ENCODE measurements around the gene DOCK3.

The DOCK3 gene

GRCh38 chr3:51340013-51340829 lies 665.5 kb downstream of the DOCK3 start:
- TF ChIP-seq ZNF8 (CRISPR knock-in tag; IDR thresholded peaks at IDR 0.05) (no peak), ZNF565 (CRISPR knock-in tag; conservative IDR thresholded peaks at IDR 0.05; ENCODE audit: low read depth) (no peak), ZFP30 (CRISPR knock-in tag; IDR thresholded peaks at IDR 0.05) (no peak), ZNF70 (CRISPR knock-in tag; IDR thresholded peaks at IDR 0.05) (no peak), BACH2 (CRISPR knock-in tag; IDR thresholded peaks at IDR 0.05; ENCODE audit: borderline replicate concordance) (no peak)

GRCh38 chr3:51340989-51341636 lies 666.4 kb downstream of the DOCK3 start:
- peak; percentile 25 for ATAC-seq
- TF ChIP-seq ZC3H10 (CRISPR knock-in tag; IDR thresholded peaks at IDR 0.05) (no peak), CREB5 (CRISPR knock-in tag; IDR thresholded peaks at IDR 0.05; ENCODE audit: low read depth) (no peak)

More at GRCh38 chr3:51340013-51340829, 665.5 kb downstream of the DOCK3 start:
- peak; percentile 96 for ATAC-seq

- no peak for ATAC-seq
- no peak for TF ChIP-seq CREB5 (CRISPR knock-in tag; IDR thresholded peaks at IDR 0.05; ENCODE audit: low read depth)
- no peak for TF ChIP-seq TSHZ2 (CRISPR knock-in tag; IDR thresholded peaks at IDR 0.05)
- no peak for TF ChIP-seq TCF4 (CRISPR knock-in tag; IDR thresholded peaks at IDR 0.05; ENCODE audit: borderline replicate concordance)
- TF ChIP-seq POU6F1 (CRISPR knock-in tag; IDR thresholded peaks at IDR 0.05; ENCODE audit: borderline replicate concordance, low read depth) = no peak
- no peak for TF ChIP-seq ESRRG (CRISPR knock-in tag; IDR thresholded peaks at IDR 0.05)
- no peak for TF ChIP-seq TOX (CRISPR knock-in tag; IDR thresholded peaks at IDR 0.05; ENCODE audit: borderline replicate concordance)
These were observed 669.4 kb downstream of the DOCK3 start for GRCh38 chr3:51343918-51344687.

- no peak for ATAC-seq
- TF ChIP-seq CREB5 (CRISPR knock-in tag; IDR thresholded peaks at IDR 0.05; ENCODE audit: low read depth) (no peak), ZNF8 (CRISPR knock-in tag; IDR thresholded peaks at IDR 0.05) (no peak), ZFP3 (CRISPR knock-in tag; IDR thresholded peaks at IDR 0.05) (no peak), ZNF565 (CRISPR knock-in tag; conservative IDR thresholded peaks at IDR 0.05; ENCODE audit: low read depth) (no peak), OSR1 (CRISPR knock-in tag; IDR thresholded peaks at IDR 0.05) (no peak), RARB (CRISPR knock-in tag; IDR thresholded peaks at IDR 0.05) (no peak), PATZ1 (CRISPR knock-in tag; IDR thresholded peaks at IDR 0.05; ENCODE audit: borderline replicate concordance) (no peak), ZFP30 (CRISPR knock-in tag; IDR thresholded peaks at IDR 0.05) (no peak), TSHZ2 (CRISPR knock-in tag; IDR thresholded peaks at IDR 0.05) (no peak), ZC3H10 (CRISPR knock-in tag; IDR thresholded peaks at IDR 0.05) (no peak), BACH2 (CRISPR knock-in tag; IDR thresholded peaks at IDR 0.05; ENCODE audit: borderline replicate concordance) (no peak), TOX (CRISPR knock-in tag; IDR thresholded peaks at IDR 0.05; ENCODE audit: borderline replicate concordance) (no peak), ESRRG (CRISPR knock-in tag; IDR thresholded peaks at IDR 0.05) (no peak), ARNTL (CRISPR knock-in tag; IDR thresholded peaks at IDR 0.05; ENCODE audit: borderline replicate concordance, low read depth) (no peak), SNAI2 (CRISPR knock-in tag; IDR thresholded peaks at IDR 0.05) (no peak)
These were observed 676.0 kb downstream of the DOCK3 start for GRCh38 chr3:51350751-51351150.
